Stimulated activated CD8-positive, alpha-beta memory T cell treated with anti-CD3 and anti-CD28 coated beads, Interleukin-4, amount 100 ng/mL, for 48 hours (primary cell): ENCODE results near the gene DBF4B.
A peak's percentile ranks its signal among the peaks of the same experiment; 100 is the strongest.

ENCODE experiments used
- DNase-seq: peaks from one replicate; pipeline ENCODE4 v3.0.0-alpha.2; 2020

The DBF4B gene

DNA sequence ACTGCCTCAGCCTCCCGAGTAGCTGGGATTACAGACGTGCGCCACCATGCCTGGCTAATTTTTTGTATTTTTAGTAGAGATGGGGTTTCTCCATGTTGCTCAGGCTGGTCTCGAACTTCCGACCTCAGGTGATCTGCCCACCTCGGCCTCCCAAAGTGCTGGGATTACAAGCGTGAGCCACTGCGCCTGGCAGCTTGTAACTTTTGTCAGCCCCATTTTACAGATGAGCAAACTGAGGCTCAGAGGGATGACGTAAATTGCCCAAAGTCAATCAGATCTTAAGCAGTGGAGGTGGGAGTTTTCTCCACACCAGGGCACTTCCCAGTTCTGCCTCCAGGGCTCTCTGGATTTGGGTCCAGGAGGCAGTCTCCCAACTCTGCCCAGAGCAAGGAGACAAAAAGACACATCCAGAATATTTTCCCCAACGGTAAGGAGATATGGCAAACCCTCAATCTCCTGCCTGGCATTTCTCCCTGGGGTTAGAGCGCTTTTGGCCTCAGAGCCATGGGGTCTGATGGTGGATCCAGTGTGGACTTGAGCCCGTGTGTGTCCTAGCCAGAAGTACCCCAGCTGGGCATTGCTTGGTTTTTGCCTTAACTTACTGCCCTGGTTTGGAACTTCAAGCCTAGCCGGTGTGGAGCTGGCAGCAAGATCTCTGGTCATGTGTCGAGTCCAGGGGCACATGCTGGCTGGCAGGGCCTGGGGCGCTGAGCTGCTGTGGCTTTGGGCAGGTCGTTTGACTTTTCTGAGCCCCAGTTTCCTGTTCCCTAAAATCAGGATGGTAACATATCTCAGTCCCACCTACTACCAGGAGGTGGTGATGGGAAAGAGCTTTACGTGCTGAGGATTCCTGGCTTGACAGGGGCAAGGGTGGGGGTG is 53.7 kb downstream of the DBF4B start:
- no peak for DNase-seq

DNA sequence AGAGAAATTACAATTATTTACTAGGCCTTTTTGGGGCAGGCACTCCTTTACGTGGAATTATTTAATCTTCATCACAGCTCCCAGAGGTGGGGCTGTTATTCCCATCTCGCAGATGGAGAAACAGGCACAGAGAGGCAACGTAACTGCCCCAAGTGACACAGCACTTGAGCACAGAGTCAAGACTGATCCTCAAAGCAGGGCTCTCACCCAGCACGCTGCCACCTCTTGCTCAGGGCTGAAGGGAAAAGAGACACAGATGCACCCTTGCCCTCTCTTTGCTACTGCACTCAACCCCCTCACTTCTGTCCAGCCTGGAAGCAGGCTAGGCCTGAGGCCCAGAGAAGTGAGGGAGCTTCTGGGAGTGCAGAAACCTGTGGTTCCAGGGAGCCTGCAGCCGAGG is 54.7 kb downstream of the DBF4B start:
- no peak for DNase-seq

DNA sequence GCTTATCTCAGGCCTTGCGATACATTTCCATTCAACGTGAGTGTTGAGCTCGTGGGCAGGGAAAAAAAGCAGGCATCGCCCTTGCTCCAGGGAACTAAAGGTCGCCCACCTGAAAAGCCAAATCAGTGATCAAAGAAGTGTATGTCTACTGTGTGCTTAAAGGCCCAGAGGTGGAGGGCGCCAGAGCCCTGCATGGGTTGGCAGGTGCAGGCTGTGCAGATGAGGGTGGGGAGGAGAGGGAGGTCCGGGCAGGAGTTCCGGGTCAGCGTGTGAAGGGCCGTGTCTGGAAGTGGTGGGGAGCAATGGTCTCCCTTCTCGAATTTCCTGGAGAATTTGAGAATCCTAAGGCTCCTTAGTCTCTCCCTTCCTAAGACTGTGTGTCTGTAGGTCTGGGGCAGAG is 57.5 kb downstream of the DBF4B start:
- no peak for DNase-seq

DNA sequence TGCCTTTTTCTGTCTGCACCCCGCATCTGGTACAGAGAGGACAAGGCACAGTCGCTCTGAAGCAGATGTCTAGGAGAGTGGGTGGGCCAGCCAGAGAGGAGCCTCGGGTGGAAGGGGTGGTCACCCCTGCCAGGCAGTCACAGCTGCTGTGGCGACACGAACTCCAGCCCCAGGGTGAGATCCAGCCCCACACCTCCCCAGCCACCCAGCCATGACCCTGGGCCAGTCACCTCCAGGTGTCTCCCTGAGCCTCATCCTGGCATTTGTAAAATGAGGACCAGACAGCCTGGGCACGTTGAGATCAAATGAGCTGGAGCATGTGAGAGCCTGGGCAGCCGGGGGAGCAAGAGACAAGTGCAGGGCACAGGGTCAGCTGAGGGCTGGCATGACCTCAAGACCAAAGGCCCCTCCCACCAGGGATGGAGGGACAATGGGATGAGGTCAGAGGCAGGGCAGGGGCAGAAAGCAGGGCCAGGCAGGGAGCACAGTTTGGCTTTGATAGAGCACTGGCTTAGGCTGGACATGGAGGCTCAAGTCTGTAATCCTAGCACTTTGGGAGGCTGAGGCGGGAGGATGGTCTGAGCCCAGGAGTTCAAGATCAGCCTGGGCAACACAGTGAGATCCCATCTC is 58.1 kb downstream of the DBF4B start:
- no peak for DNase-seq

DNA sequence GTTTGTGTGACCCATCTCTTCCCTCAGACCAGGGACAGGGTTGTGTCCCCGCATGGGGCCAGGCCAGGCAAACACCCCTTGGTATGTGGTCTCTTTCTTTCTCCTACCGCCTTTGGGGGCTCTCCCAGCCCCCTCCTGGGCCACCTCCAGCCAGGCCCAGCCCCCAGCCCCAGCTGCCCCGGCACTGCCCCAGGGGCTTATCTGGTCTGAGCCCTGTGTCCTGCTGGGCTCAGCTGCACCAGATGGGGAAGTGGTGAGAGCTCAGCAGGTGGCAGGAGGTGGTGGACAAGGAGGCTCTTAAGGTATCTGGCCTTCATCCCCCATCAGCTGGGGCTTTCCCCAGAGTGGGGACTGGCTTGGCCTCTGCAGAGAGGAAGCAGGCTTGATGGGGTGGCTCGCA is 59.0 kb downstream of the DBF4B start:
- DNase-seq, result no peak

DNA sequence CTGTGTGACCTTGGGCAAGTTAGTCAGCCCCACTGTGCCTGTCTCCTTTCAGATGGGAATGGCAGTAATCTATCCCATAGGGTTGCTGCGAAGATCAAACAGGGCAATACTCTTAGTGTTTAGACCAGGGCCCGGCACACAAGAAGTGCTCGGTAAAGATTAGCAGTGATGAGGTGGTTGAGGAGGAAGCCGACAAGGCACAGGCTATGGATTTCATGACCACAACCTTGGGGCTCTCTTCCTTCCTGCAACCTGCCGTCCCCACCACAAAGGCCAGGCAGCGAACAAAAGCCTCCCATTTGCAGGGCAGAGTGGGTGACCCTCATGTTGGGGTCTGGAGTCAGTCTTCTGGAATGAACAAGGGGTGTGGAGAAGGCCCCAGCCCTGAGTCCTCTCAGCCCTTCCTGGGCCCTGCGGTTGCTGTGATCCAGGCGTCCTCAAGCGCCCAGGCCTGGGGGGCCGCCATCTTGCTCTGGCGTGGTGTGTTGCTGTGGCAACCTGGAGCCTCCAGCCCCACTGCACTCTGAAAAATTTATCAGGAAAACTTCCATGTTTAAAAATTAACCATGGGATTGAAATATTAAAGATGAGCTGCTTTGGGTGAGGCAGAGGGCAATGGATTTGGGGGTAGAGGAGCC is 60.2 kb downstream of the DBF4B start:
- no peak for DNase-seq

DNA sequence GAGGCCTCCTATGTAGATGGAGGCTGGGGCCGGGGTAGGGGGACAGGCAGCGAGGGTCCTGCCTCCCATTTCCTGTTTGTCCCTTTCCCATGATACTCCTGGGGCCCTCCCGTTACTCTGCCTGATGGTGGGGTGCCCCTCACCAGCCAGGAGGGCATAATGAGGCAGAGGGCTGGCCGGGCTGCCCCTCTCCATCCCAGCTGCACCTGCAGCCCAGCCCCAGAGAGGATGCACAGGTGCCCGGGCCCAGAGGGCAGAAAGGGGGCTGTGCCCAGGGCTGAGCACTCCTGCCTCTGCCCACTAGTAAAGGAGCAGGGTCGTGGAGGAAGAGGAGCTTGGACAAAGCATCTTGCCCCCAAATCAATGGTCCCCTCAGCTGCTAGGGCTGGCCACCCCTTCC is 60.8 kb downstream of the DBF4B start:
- no peak for DNase-seq

DNA sequence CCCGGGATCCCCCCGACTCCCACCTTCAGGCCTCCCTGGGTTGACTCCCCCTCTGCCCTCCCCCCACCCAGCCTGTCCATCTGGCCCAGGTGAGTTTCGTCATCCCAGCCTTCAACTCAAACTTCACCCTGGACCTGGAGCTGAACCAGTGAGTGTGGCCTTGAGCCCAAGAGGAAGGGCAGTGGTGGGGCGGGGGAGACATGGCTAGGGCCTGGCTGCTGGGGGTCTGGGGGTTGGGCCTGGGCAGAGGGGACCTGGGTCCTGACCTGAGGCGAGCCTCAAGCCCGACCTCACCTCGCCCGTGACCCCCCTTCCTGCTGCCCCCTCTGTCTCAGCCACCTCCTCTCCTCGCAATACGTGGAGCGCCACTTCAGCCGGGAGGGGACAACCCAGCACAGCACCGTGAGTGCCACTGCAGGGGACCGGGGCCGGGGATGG is 61.2 kb downstream of the DBF4B start:
- DNase-seq, result no peak

DNA sequence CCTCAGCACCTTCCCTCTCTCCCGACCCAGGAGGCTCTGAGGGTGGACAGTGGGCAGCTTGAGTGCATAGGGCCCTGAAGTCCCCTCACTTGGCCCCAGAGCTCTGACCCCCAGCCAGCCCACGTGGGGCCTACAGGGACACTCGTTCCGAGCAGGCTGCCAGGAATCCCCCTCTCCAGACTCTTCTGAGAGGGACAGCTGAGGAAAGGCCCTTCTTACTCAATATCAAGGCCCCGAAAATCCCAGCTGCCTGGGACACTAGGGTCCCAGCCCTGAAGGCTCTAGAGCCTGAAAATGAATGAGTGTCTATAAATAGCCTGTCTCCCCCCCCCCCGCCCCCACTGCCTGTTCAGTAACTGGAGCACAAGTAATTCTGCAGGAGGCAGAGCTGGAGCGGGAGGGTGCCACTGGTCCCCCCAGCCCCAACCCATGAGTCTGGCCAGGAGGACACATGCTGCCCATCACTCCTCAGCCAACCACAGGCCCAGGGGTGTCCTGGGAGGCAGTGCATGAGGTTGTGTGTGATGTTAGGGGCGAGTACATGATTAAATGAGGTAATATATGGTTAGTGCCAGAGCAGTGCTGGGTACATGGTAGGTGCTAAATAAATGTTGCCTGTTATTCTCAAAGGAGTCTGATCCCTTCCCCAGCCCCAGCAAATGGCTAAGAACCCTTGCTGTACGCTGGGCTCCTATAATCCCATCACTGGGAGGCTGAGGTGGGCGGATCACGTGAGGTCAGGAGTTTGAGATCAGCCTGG is 61.9 kb downstream of the DBF4B start:
- no peak for DNase-seq

DNA sequence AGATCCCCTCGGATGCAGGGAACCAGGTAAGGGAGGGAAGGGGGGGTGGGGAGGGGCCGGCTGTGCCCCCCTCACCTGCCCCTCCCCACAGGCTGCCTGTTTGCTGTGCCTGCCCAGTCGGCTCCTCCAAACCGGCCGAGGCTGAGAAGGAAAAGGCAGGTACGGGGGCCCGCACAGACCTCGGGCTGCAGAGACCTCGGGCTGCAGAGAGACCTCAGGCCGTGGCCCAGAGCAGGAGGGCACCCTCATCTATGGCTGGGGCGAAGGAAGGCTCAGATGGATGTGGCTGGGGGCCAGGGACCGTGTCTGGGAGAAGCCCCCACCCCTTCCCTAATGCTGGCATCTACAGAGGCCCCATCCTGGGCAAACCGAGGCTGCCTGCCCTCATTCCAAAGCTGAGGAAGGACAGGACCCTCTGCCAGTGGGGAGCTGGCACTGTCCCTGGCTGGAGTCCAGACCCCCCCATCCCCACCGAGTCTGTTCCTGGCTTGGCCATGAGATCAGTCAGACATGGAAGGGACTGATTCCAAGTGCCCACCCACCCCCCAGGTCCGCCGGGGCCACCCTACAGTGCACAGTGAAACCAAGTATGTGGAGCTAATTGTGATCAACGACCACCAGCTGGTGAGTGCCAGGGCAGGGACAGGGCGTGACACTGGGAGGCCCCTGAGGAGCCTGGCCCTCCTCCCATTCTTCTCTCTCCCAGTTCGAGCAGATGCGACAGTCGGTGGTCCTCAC is 64.0 kb downstream of the DBF4B start:
- DNase-seq, result no peak

DNA sequence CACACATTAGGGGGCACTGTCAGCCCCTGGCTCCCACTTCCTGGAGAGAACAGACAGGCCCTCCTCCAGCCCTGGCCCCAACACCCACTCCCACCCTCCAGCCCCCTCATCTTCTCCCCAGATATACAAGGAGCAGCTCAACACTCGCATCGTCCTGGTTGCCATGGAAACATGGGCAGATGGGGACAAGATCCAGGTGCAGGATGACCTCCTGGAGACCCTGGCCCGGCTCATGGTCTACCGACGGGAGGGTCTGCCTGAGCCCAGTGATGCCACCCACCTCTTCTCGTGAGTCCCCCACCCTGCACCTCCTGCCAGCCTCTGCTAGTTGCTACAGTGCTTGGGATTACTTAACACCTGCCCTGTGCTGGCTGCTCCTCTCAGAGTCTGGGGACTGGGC is 64.7 kb downstream of the DBF4B start:
- no peak for DNase-seq

DNA sequence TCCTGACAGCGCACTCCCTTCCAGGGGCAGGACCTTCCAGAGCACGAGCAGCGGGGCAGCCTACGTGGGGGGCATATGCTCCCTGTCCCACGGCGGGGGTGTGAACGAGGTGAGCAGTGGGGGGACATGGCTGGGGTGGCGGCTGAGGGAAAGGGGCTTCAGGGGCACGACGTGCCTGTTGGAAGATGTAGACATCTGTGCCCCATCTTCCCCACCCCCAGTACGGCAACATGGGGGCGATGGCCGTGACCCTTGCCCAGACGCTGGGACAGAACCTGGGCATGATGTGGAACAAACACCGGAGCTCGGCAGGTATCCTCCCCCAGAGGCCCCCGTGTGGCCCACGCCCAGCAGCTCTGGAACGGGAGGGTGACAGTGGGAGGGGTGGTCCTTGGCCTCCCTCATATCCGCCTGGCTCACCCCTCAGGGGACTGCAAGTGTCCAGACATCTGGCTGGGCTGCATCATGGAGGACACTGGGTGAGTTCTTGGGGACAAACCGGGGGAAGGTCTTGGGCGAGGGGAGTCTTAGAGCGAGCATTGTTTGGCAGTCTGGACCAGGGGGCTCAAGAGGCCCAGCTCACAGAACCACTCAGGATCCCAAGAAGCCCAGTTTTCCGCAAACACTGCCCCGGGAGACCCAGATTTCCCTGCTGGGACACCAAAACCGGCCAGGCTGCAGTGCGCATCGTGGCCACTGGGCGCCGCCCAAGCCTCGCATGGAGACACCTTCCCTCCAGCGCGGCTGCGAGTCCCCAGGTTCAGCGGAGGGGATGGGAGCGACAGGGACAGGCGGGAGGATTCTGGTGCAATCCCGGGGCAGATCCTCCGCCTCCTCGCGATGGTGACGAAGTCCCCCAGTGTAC is 66.0 kb downstream of the DBF4B start:
- DNase-seq, result peak; percentile 98

DNA sequence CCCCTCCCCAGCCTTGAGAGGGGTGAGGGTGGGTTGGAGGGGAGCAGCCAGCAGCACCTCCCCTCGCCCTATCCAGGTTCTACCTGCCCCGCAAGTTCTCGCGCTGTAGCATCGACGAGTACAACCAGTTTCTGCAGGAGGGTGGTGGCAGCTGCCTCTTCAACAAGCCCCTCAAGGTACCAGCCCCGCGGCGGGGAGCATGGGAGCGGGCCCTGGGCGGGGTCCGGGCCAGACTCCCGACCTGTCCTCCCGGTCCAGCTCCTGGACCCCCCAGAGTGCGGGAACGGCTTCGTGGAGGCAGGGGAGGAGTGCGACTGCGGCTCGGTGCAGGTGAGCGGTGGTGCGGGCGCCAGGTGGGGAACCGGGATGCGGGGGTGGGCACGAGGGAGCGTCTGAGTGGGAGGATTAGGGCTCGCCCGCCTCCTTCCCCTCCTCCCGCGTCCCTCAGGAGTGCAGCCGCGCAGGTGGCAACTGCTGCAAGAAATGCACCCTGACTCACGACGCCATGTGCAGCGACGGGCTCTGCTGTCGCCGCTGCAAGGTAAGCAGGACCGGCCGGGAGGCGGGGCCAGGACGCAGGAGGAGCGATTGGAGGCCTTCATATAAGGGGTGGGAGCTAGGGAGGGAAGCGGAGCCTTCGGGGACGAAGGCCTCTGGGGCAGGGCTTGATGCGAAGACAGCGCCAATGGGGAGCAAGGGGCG is 66.8 kb downstream of the DBF4B start:
- peak; percentile 99 for DNase-seq

DNA sequence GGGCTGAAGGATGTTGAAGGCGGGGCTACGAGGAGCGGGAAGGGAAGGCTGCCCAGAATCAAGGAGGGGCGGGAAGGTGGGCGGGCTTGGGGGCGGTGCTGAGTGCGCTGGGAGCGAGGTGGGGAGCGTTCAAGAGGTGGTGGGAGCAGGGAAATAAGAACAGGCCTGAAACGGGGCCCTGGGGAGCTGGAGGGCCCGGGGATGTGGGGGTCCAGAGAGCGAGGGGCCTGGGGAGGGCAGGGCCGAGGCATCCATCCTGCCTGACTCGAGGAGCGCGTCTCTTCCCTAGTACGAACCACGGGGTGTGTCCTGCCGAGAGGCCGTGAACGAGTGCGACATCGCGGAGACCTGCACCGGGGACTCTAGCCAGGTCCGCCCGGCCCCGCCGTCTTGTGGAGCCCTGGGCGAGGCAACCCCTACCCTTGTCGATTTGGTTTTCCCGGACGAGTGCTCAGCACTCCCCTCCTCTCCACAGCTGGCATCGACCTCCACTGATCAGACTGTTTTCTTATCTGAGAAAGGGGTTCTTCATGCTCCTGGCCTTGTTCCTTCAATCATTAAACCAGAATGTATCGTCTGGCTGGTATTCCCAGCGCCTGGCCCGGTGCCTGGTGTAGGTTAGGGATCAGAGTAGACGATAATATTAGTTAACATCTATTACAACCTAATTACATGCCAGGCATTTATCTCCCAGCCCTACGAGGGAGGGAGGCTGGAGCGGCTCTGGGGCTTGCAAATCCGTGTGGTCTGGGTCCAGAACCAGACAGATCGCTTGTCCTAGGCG is 67.6 kb downstream of the DBF4B start:
- DNase-seq, result no peak

DNA sequence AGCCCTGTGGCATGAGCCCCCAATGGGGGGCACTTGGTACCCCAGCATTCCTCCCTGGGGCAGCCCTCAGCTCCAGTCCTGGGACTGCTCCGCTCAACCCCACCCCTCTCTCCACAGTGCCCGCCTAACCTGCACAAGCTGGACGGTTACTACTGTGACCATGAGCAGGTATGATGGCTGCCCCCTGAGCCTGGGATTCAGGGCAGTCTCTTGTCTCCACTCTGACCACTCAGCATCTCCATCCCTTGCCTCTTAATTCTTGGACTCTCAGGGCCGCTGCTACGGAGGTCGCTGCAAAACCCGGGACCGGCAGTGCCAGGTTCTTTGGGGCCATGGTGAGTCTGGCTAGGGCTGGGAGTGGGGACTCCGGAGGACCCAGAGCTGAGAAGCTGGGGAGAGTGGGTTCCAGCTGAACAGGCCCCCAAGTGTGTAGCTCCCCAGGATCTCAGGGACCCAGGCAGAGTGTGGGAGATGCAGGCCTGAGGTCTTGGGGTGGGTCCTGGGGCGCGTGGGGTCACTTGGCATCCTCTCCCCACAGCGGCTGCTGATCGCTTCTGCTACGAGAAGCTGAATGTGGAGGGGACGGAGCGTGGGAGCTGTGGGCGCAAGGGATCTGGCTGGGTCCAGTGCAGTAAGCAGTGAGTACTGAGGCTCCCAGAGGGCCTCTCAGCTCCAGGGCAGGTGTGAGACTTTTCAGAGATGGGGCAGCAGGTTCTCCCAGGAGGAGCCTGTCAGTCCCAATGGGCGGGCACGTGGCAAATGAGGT is 68.3 kb downstream of the DBF4B start:
- no peak for DNase-seq

DNA sequence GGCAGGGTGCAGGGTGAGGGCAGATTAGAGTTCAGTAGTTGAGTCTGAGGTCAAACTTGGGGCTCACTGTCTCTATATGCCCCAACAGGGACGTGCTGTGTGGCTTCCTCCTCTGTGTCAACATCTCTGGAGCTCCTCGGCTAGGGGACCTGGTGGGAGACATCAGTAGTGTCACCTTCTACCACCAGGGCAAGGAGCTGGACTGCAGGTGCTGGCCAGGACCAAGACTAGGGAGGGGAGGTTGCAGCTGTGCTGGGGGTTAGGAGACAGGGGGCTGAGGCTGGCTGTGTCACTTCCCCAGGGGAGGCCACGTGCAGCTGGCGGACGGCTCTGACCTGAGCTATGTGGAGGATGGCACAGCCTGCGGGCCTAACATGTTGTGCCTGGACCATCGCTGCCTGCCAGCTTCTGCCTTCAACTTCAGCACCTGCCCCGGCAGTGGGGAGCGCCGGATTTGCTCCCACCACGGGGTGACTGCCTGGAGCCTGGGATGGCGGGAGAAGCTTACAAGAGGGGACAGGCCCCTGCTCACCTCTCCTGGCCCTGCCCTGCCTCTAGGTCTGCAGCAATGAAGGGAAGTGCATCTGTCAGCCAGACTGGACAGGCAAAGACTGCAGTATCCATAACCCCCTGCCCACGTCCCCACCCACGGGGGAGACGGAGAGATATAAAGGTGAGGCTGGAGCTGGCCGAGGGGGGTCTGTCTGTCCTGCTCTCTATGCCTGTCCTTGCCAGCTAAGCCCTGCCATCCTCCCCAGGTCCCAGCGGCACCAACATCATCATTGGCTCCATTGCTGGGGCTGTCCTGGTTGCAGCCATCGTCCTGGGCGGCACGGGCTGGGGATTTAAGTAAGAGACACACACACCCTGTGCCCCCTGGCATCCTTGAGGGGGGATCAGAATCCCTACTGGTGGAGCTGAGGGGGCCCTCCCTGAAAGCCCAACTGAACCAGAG is 69.2 kb downstream of the DBF4B start:
- no peak for DNase-seq

DNA sequence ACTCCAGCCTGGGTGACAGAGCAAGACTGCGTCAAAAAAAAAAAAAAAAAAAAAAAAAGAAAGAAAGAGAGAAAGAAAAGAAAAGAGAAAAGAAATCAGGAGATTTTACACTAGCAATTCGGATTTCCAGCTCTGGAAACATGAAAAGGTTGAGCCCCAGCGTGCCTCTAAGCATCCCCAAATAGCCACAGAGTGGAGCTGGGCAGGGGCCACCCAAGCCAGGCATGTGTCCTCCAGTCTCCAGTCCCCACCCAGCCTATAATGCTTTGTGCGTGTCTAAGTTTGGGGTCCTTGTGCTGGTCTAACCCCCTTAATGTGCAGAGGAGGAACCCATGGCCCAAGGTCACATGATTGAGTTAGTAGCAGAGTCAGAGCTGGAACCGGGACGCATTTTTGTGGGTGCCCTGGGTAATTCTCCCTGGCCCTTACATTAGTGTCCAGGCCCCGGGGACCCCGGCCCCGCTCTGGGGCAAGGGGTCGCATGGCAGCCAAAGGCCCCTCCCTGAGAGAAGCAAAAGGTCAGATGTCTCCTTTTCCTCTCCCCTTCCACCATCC is 70.3 kb downstream of the DBF4B start:
- no peak for DNase-seq
